Measurements from ENCODE around the gene GLRA1.
"Not testable (repeated sequence)": the region's sequence is repeated elsewhere in the genome, so short reads cannot be mapped to it uniquely, and the experiment has no call there.

The GLRA1 gene

DNA sequence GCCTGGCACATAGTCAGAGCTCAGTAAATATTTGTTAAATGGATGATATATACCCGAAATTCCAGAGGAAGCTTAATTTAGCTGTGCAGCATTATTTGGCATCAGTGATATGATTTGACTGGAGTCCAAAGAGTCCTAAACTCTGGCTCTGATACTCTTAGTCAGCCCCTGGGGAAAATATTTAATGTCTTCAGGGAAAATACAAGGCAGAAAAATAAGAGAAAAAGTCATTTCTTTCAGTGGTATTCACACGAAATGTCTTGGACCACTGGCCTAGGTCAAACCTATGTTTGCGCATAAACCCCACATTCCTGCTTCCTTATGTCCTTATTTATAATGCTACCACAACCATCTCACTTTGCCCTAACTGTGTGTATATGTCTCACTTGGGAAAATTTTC, 23.8 kb downstream of the GLRA1 start:
- H3K9me3 ChIP-seq (ENCODE audit: control insufficient read depth, insufficient read depth, low read length), result no peaks in the 10 kb centered on the region
- H3K27me3 ChIP-seq (ENCODE audit: control insufficient read depth, insufficient read depth, low read length), result peaks cover 84% of the 10 kb centered on the region
- no peak overlapping the region for H3K4me3 ChIP-seq (ENCODE audit: low read depth, low read length)
- no peak overlapping the region for H3K9ac ChIP-seq (ENCODE audit: low read depth, low read length)
- H3K27ac ChIP-seq (ENCODE audit: low read depth, low read length), result no peak overlapping the region
- no peaks in the 10 kb centered on the region for H3K36me3 ChIP-seq (ENCODE audit: control insufficient read depth, insufficient read depth, low read length)
- H3K4me1 ChIP-seq (ENCODE audit: control insufficient read depth, insufficient read depth, low read length), result peaks cover 38% of the 10 kb centered on the region

DNA sequence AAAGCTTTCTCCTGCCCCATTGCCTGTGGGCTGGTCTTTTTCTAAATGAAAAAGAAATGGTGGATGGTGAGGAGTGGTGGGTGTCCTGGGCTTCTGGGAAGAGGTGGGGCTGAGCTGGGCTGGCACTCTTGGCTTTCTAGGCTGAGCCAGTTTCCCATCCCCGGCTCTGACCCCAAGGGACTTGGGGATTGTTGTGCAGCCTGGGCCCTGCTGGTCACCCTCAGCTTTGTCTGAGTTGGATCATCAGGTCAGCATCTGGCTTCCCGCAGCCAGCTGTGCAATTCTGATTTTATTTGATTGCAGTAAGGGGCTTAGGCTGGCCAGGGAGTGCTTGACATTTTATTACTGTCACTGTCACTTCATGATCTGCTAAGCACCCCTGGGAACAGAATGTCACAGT, 25.3 kb downstream of the GLRA1 start:
- H3K4me3 ChIP-seq (ENCODE audit: low read depth, low read length), result no peak overlapping the region
- no peaks in the 10 kb centered on the region for H3K36me3 ChIP-seq (ENCODE audit: control insufficient read depth, insufficient read depth, low read length)
- no peak overlapping the region for H3K9ac ChIP-seq (ENCODE audit: low read depth, low read length)
- peaks cover 69% of the 10 kb centered on the region for H3K27me3 ChIP-seq (ENCODE audit: control insufficient read depth, insufficient read depth, low read length)
- H3K9me3 ChIP-seq (ENCODE audit: control insufficient read depth, insufficient read depth, low read length), result no peaks in the 10 kb centered on the region
- peaks cover 34% of the 10 kb centered on the region for H3K4me1 ChIP-seq (ENCODE audit: control insufficient read depth, insufficient read depth, low read length)
- H3K27ac ChIP-seq (ENCODE audit: low read depth, low read length), result no peak overlapping the region

DNA sequence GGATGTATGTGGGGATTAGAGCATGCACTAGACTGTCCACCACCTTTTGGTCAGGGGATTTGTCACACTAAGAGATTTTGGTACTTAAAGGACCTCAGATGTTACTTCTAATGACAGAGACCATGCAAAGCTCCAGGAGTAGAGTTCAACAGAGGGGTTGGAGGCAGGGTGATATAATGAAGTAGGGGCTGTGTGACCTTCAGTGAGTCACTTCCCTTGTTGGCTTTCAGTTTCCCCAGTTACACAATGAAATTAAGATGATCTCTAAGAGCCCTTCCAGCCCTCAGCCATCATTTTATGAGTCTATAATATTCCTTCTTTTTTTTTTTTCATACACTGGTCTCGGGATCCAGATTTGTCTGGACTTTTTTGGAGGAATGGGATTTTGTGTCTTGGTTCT, 26.8 kb downstream of the GLRA1 start:
- Histone ChIP-seq H3K9ac (ENCODE audit: low read depth, low read length) (no peak overlapping the region), H3K27ac (ENCODE audit: low read depth, low read length) (no peak overlapping the region), H3K27me3 (ENCODE audit: control insufficient read depth, insufficient read depth, low read length) (peaks cover 60% of the 10 kb centered on the region), H3K9me3 (ENCODE audit: control insufficient read depth, insufficient read depth, low read length) (no peaks in the 10 kb centered on the region), H3K4me3 (ENCODE audit: low read depth, low read length) (no peak overlapping the region), H3K4me1 (ENCODE audit: control insufficient read depth, insufficient read depth, low read length) (peaks cover 22% of the 10 kb centered on the region), H3K36me3 (ENCODE audit: control insufficient read depth, insufficient read depth, low read length) (no peaks in the 10 kb centered on the region)

DNA sequence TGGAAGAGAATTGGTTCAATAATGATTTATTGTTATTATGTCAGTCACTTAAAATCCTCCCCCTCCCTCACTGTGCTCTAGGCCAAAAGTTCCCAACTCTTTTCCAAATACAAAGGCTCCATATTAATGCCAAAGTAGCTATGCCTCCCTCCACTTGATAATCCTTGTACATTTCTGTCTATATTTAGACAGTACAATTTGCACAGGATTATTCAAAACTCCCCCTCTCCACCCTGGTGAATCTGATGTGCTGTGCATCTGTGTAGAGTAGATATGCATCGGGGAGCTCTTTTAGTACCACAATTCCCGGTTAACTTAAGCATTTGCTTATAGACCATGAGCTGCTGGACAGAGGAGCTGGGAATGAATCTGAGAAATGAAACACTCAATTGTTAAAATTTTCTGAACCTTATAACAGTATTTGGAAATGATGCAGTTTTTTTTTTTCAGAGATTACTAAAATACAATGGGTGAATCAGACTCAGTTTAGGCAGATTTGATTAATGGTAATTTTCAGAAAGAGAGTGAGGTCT, 27.6 kb downstream of the GLRA1 start:
- H3K27me3 ChIP-seq (ENCODE audit: control insufficient read depth, insufficient read depth, low read length), result peaks cover 52% of the 10 kb centered on the region
- peaks cover 14% of the 10 kb centered on the region for H3K4me1 ChIP-seq (ENCODE audit: control insufficient read depth, insufficient read depth, low read length)
- no peak overlapping the region for H3K9ac ChIP-seq (ENCODE audit: low read depth, low read length)
- no peak overlapping the region for H3K4me3 ChIP-seq (ENCODE audit: low read depth, low read length)
- peak overlapping the region; percentile 19 for H3K27ac ChIP-seq (ENCODE audit: low read depth, low read length)
- no peaks in the 10 kb centered on the region for H3K9me3 ChIP-seq (ENCODE audit: control insufficient read depth, insufficient read depth, low read length)
- H3K36me3 ChIP-seq (ENCODE audit: control insufficient read depth, insufficient read depth, low read length), result no peaks in the 10 kb centered on the region

DNA sequence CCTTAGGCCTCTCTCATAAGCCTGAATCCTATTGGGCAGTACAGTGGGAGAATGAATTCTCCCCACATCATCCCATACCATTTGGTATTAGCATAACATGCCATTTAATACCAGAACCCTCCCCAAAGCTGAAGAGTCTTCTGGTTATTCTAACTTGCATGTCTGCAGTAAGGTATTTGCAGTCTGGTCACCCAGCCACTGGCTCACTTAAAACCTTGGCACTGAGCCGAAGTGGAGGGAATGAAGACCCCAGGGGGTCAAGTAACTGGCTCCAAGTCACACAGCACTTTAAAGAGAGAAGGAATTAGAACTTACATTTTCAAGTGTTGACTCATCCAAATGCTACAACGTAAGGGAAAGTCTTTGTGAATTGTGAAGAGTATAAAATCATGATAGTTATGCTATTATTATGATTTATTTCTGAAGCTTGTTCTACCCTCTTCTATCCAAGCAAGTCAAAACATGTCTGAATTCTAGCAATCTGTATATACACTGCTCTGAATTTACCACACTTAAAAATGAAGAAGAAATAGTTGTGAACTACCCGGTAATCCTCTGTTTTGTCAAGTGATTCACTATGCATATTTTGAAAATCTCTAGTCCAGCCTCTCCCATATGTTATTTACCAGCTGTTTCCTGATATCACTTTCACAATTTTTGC, 28.5 kb downstream of the GLRA1 start:
- Histone ChIP-seq H3K9me3 (ENCODE audit: control insufficient read depth, insufficient read depth, low read length) (no peaks in the 10 kb centered on the region), H3K36me3 (ENCODE audit: control insufficient read depth, insufficient read depth, low read length) (no peaks in the 10 kb centered on the region), H3K27me3 (ENCODE audit: control insufficient read depth, insufficient read depth, low read length) (peaks cover 43% of the 10 kb centered on the region), H3K9ac (ENCODE audit: low read depth, low read length) (no peak overlapping the region), H3K4me3 (ENCODE audit: low read depth, low read length) (no peak overlapping the region), H3K27ac (ENCODE audit: low read depth, low read length) (peak overlapping the region; percentile 54), H3K4me1 (ENCODE audit: control insufficient read depth, insufficient read depth, low read length) (peaks cover 14% of the 10 kb centered on the region)

DNA sequence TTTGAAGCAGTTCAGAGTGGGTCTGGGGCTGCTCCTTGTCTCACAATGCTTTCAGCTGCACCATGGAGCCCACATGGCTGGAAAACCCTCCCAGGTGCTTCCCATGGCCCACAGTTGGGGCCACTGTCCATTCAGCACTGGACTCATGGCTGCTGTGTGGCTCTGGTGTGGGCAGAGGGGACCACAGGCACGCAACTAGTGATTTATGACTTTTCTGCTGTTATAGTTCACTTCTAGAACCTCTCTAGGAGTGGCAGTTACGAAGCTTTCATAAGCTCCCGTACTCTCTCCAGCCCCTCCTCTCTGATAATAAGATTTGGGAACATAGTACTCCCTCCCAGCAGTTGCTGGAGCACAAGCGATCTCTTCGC, 29.0 kb downstream of the GLRA1 start:
- no peaks in the 10 kb centered on the region for H3K9me3 ChIP-seq (ENCODE audit: control insufficient read depth, insufficient read depth, low read length)
- no peak overlapping the region for H3K9ac ChIP-seq (ENCODE audit: low read depth, low read length)
- no peaks in the 10 kb centered on the region for H3K36me3 ChIP-seq (ENCODE audit: control insufficient read depth, insufficient read depth, low read length)
- peaks cover 16% of the 10 kb centered on the region for H3K4me1 ChIP-seq (ENCODE audit: control insufficient read depth, insufficient read depth, low read length)
- peak overlapping the region; percentile 54 for H3K27ac ChIP-seq (ENCODE audit: low read depth, low read length)
- H3K4me3 ChIP-seq (ENCODE audit: low read depth, low read length), result no peak overlapping the region
- H3K27me3 ChIP-seq (ENCODE audit: control insufficient read depth, insufficient read depth, low read length), result peaks cover 38% of the 10 kb centered on the region

DNA sequence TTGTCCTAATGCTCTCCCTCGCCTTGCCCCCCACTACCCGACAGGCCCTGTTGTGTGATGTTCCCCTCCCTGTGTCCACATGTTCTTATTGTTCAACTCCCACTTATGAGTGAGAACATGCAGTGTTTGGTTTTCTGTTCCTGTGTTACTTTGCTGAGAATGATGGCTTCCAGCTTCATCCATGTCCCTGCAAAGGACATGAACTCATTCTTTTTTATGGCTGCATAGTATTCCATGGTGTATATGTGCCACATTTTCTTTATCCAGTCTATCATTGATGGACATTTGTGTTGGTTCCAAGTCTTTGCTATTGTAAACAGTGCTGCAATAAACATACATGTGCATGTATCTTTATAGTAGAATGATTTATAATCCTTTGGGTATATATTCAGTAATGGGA, 31.2 kb downstream of the GLRA1 start:
- not testable (repeated sequence) for H3K27ac ChIP-seq (ENCODE audit: low read depth, low read length); H3K36me3 ChIP-seq (ENCODE audit: control insufficient read depth, insufficient read depth, low read length); H3K4me3 ChIP-seq (ENCODE audit: low read depth, low read length); H3K9ac ChIP-seq (ENCODE audit: low read depth, low read length); H3K9me3 ChIP-seq (ENCODE audit: control insufficient read depth, insufficient read depth, low read length)
- H3K4me1 ChIP-seq (ENCODE audit: control insufficient read depth, insufficient read depth, low read length), result peaks cover 16% of the 10 kb centered on the region
- H3K27me3 ChIP-seq (ENCODE audit: control insufficient read depth, insufficient read depth, low read length), result peaks cover 16% of the 10 kb centered on the region

DNA sequence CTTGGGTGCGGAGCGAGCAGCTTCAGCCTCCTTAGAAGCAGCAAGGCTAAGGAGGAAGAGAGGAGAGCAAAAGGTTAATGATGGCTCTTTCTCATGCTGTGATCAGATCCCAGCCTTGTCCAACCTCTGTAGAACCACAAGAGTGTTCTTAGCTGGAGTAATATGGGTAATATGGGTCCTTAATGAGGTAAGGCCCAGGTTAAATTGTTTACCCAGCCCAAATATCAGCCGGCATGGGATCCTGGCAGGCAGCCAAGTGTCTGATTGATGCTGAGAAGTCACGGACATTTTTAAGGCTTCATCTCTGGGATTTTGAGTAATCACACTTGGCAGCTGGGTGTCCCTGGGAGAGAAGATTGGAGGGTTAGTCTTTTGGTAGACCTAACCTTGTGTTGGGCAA, 32.3 kb downstream of the GLRA1 start:
- Histone ChIP-seq H3K4me1 (ENCODE audit: control insufficient read depth, insufficient read depth, low read length) (peaks cover 16% of the 10 kb centered on the region), H3K27me3 (ENCODE audit: control insufficient read depth, insufficient read depth, low read length) (peaks cover 5% of the 10 kb centered on the region; the same call in 1 of the 2 replicates), H3K9me3 (ENCODE audit: control insufficient read depth, insufficient read depth, low read length) (no peaks in the 10 kb centered on the region), H3K27ac (ENCODE audit: low read depth, low read length) (no peak overlapping the region), H3K9ac (ENCODE audit: low read depth, low read length) (no peak overlapping the region), H3K36me3 (ENCODE audit: control insufficient read depth, insufficient read depth, low read length) (no peaks in the 10 kb centered on the region), H3K4me3 (ENCODE audit: low read depth, low read length) (no peak overlapping the region)

DNA sequence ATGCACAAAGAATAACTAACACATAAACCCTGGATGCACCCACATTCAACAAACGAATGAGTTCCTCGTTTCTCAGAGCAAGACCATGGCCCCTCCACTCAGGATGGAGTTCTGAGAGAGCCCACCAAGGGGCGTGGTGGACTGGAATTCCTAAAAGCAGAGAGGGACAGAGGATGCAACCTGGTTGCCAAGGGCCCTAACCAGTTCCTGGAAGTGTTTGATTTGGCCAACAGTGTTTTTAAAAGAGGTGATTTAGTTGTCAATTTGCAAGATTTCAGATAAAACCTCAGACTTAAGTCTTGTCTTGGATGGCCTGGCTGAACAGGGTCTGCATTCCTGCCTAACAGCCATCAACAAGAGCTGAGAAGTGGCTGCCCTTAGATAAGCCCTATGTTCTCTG, 34.4 kb downstream of the GLRA1 start:
- H3K27ac ChIP-seq (ENCODE audit: low read depth, low read length), result no peak overlapping the region
- H3K27me3 ChIP-seq (ENCODE audit: control insufficient read depth, insufficient read depth, low read length), result 0 out of 2 replicates have a peak, but pooled peaks cover 5% of the 10 kb centered on the region
- H3K4me1 ChIP-seq (ENCODE audit: control insufficient read depth, insufficient read depth, low read length), result 0 out of 2 replicates have a peak, but pooled peaks cover 11% of the 10 kb centered on the region
- no peak overlapping the region for H3K9ac ChIP-seq (ENCODE audit: low read depth, low read length)
- no peaks in the 10 kb centered on the region for H3K9me3 ChIP-seq (ENCODE audit: control insufficient read depth, insufficient read depth, low read length)
- no peaks in the 10 kb centered on the region for H3K36me3 ChIP-seq (ENCODE audit: control insufficient read depth, insufficient read depth, low read length)
- no peak overlapping the region for H3K4me3 ChIP-seq (ENCODE audit: low read depth, low read length)

DNA sequence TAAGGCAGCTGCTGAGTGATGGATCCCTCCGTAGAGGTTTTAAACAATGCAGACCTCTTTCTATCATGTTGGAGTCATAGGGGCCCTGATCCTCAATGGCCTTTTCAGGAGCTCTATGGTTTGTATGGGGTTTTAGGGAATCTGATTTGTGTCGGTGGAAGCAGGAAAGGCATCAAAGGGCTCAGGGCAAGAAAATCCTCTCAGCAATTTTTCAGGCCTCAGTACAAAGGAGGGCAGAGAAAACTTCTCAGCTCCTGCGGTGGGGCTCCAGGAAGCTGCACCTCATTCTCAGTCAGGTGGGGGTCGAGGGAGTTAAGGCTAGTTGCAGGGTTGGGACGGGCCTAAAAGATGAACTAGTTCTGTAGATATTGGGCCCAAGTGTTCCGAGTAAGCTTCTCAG, 35.0 kb downstream of the GLRA1 start:
- H3K4me1 ChIP-seq (ENCODE audit: control insufficient read depth, insufficient read depth, low read length), result 0 out of 2 replicates have a peak, but pooled peaks cover 11% of the 10 kb centered on the region
- no peak overlapping the region for H3K4me3 ChIP-seq (ENCODE audit: low read depth, low read length)
- H3K27me3 ChIP-seq (ENCODE audit: control insufficient read depth, insufficient read depth, low read length), result 0 out of 2 replicates have a peak, but pooled peaks cover 5% of the 10 kb centered on the region
- no peak overlapping the region for H3K27ac ChIP-seq (ENCODE audit: low read depth, low read length)
- H3K9me3 ChIP-seq (ENCODE audit: control insufficient read depth, insufficient read depth, low read length), result no peaks in the 10 kb centered on the region
- no peaks in the 10 kb centered on the region for H3K36me3 ChIP-seq (ENCODE audit: control insufficient read depth, insufficient read depth, low read length)
- no peak overlapping the region for H3K9ac ChIP-seq (ENCODE audit: low read depth, low read length)

DNA sequence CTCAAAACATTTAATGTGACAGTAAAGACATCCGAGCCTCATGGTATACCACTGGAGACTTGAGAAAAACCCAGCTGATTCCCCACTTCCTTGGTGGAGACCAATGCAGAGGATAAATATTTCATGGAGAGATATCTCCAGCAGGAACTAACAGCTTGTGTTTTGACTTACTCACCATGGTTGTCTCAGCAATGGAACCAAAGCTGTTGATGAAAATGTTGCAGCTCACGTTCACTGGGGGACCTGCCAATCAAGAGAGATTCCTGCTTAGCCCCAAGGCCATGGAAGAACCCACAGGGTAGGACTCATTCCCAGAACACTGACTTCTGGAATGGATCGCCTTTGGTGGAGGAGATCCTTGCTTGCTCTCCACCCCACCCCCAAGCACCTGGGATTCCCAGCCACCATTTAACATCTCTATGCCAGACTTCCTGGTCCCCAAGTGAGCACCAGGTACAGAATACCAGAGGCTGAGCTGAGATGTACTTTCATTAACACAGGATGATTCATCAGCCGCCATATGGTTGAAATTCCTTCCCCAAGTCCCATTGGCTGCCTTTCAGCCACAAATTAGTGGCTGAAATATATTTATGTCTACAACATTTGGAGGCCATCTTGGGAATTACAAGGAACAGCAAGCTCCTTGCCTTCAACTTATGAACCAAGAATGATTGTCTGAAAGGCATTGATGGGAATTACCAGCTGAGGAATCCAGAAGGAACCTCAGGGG, 37.9 kb downstream of the GLRA1 start:
- Histone ChIP-seq H3K36me3 (ENCODE audit: control insufficient read depth, insufficient read depth, low read length) (no peaks in the 10 kb centered on the region), H3K9me3 (ENCODE audit: control insufficient read depth, insufficient read depth, low read length) (no peaks in the 10 kb centered on the region), H3K27ac (ENCODE audit: low read depth, low read length) (no peak overlapping the region), H3K9ac (ENCODE audit: low read depth, low read length) (no peak overlapping the region), H3K27me3 (ENCODE audit: control insufficient read depth, insufficient read depth, low read length) (peaks cover 20% of the 10 kb centered on the region), H3K4me3 (ENCODE audit: low read depth, low read length) (no peak overlapping the region), H3K4me1 (ENCODE audit: control insufficient read depth, insufficient read depth, low read length) (0 out of 2 replicates have a peak, but pooled peaks cover 11% of the 10 kb centered on the region)

Measured in HUES48 (cell line).